Activated naive CD4-positive, alpha-beta T cell treated with anti-CD3 and anti-CD28 coated beads, Interleukin-2, amount 50 U/mL, for 72 hours (primary cell): ENCODE results near the gene ANO9. TPM values are rescaled to one million over a fixed set of nuclear protein-coding genes. Genes with fewer than 3 reads are reported as not detected.

Source experiments
- ATAC-seq, 2 donors: fragments of 150-1000 bp; cut with Tn5 transposase; 2 replicates each; pipeline ENCODE4 v1.10.0; 2021; ENCODE audit warnings: mild to moderate bottlenecking in 2 of 2, moderate library complexity in 2 of 2
- DNase-seq, 2 donors: peaks; one replicate each; pipeline ENCODE4 v3.0.0; 2021 to 2022; ENCODE audit warnings: low spot score in 2 of 2
- H3K27ac Mint-ChIP-seq, 2 donors: one replicate each; pipeline ENCODE4 v1.8.0; 2022; ENCODE audit warnings: mild to moderate bottlenecking in 2 of 2, mixed read lengths in 2 of 2
- H3K36me3 Mint-ChIP-seq, 2 donors: one replicate each; pipeline ENCODE4 v1.8.0; 2022; ENCODE audit warnings: mixed read lengths in 2 of 2
- H3K9me3 Mint-ChIP-seq, 2 donors: one replicate each; pipeline ENCODE4 v1.8.0; 2022; ENCODE audit warnings: mixed read lengths in 2 of 2
- total RNA-seq, 2 donors: library from RNA; stranded (reverse); gene quantifications; one replicate each; pipeline ENCODE4 v1.2.3, GENCODE V29; 2022

The ANO9 gene
- total RNA-seq, 2 donors from 2014 or later = 61.2 to 69.3 TPM

- ATAC-seq = no peak
- DNase-seq = no peak
- Mint-ChIP-seq H3K9me3 (no peaks in the 10 kb centered on the region), H3K27ac (no peak overlapping the region), H3K36me3 (no peaks in the 10 kb centered on the region)
These were observed 61.3 kb downstream of the ANO9 start for GRCh38 chr11:380491-380890.

- H3K9me3 Mint-ChIP-seq = no peaks in the 10 kb centered on the region
- no peaks in the 10 kb centered on the region for H3K36me3 Mint-ChIP-seq
- H3K27ac Mint-ChIP-seq = no peak overlapping the region
- DNase-seq (no peak), ATAC-seq (no peak)
These were observed 61.7 kb downstream of the ANO9 start for GRCh38 chr11:380095-380480.

- Mint-ChIP-seq H3K9me3 (no peaks in the 10 kb centered on the region), H3K36me3 (no peaks in the 10 kb centered on the region), H3K27ac (no peak overlapping the region)
- no peak for DNase-seq
- no peak for ATAC-seq
These were observed 62.4 kb downstream of the ANO9 start for GRCh38 chr11:379205-380094.

- Mint-ChIP-seq H3K27ac (peak overlapping the region; percentile 4 to 87), H3K36me3 (no peaks in the 10 kb centered on the region)
- no peak for ATAC-seq
These were observed 63.8 kb downstream of the ANO9 start for GRCh38 chr11:377883-378500.

GRCh38 chr11:377174-377865 is 64.5 kb downstream of the ANO9 start:
- Mint-ChIP-seq H3K9me3 (peaks cover 0 to 4% of the 10 kb centered on the region in 2 donors), H3K27ac (peak overlapping the region; percentile 4 to 87), H3K36me3 (no peaks in the 10 kb centered on the region)
- ATAC-seq (no peak), DNase-seq (no peak)

More at GRCh38 chr11:377883-378500, 63.8 kb downstream of the ANO9 start:
- DNase-seq = no peak
- peaks cover 0 to 4% of the 10 kb centered on the region in 2 donors for H3K9me3 Mint-ChIP-seq

GRCh38 chr11:376531-377173 is 65.2 kb downstream of the ANO9 start:
- H3K36me3 Mint-ChIP-seq = no peaks in the 10 kb centered on the region
- H3K9me3 Mint-ChIP-seq = peaks cover 0 to 4% of the 10 kb centered on the region in 2 donors
- DNase-seq (no peak), ATAC-seq (no peak)
- H3K27ac Mint-ChIP-seq = no peak overlapping the region

GRCh38 chr11:375065-376025 is 66.5 kb downstream of the ANO9 start:
- ATAC-seq (no peak), DNase-seq (no peak)
- Mint-ChIP-seq H3K9me3 (peaks cover 0 to 4% of the 10 kb centered on the region in 2 donors), H3K36me3 (no peaks in the 10 kb centered on the region), H3K27ac (no peak overlapping the region)

- Mint-ChIP-seq H3K27ac (no peak overlapping the region), H3K9me3 (peaks cover 0 to 4% of the 10 kb centered on the region in 2 donors), H3K36me3 (no peaks in the 10 kb centered on the region)
- ATAC-seq = no peak
- DNase-seq = no peak
These were observed 67.9 kb downstream of the ANO9 start for GRCh38 chr11:373716-374551.

- peaks cover 0 to 4% of the 10 kb centered on the region in 2 donors for H3K9me3 Mint-ChIP-seq
- ATAC-seq (no peak), DNase-seq (no peak)
- no peak overlapping the region for H3K27ac Mint-ChIP-seq
- no peaks in the 10 kb centered on the region for H3K36me3 Mint-ChIP-seq
These were observed 68.7 kb downstream of the ANO9 start for GRCh38 chr11:372809-373715.

GRCh38 chr11:371716-372590 is 69.9 kb downstream of the ANO9 start:
- ATAC-seq (no peak), DNase-seq (no peak)
- no peaks in the 10 kb centered on the region for H3K36me3 Mint-ChIP-seq
- H3K9me3 Mint-ChIP-seq = peaks cover 0 to 4% of the 10 kb centered on the region in 2 donors
- peak overlapping the region in 1 of 2 donors; percentile 65 for H3K27ac Mint-ChIP-seq

GRCh38 chr11:371051-371450 is 70.8 kb downstream of the ANO9 start:
- Mint-ChIP-seq H3K9me3 (peaks cover 0 to 4% of the 10 kb centered on the region in 2 donors), H3K36me3 (no peaks in the 10 kb centered on the region), H3K27ac (peak overlapping the region in 1 of 2 donors; percentile 65)
- ATAC-seq (no peak), DNase-seq (no peak)

- Mint-ChIP-seq H3K36me3 (no peaks in the 10 kb centered on the region), H3K27ac (no peak overlapping the region), H3K9me3 (peaks cover 0 to 4% of the 10 kb centered on the region in 2 donors)
- DNase-seq = no peak
- no peak for ATAC-seq
These were observed 71.5 kb downstream of the ANO9 start for GRCh38 chr11:370070-370941.
